ENCODE data around the gene EDIL3.

DNA sequence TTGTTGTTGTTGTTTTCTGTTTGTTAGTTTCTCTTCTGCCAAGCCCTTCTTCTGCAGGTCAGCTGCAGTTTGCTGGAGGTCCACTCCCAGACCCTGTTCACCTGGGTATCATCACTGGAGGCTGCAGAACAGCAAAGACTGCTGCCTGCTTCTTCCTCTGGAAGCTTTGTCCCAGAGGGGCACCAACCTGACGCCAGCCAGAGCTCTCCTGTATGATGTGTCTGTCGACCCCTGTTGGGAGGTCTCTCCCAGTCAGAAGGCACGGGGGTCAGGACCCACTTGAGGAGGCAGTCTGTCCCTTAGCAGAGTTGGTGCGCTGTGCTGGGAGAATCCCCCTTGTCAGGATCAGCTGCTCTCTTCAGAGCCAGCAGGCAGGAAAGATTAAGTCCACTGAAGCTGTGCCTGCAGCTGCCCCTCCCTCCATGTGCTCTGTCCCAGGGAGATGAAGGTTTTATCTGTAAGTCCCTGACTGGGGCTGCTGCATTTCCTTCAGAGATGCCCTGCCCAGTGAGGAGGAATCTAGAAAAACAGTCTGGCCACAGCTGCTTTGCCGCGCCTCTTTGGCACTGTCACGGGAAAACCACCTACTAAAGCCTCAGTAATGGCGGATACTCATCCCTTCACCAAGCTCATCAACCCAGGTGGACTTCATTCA lies 299.2 kb downstream of the EDIL3 start:
- TF ChIP-seq, protein P1, sequence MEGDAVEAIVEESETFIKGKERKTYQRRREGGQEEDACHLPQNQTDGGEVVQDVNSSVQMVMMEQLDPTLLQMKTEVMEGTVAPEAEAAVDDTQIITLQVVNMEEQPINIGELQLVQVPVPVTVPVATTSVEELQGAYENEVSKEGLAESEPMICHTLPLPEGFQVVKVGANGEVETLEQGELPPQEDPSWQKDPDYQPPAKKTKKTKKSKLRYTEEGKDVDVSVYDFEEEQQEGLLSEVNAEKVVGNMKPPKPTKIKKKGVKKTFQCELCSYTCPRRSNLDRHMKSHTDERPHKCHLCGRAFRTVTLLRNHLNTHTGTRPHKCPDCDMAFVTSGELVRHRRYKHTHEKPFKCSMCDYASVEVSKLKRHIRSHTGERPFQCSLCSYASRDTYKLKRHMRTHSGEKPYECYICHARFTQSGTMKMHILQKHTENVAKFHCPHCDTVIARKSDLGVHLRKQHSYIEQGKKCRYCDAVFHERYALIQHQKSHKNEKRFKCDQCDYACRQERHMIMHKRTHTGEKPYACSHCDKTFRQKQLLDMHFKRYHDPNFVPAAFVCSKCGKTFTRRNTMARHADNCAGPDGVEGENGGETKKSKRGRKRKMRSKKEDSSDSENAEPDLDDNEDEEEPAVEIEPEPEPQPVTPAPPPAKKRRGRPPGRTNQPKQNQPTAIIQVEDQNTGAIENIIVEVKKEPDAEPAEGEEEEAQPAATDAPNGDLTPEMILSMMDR (IDR thresholded peaks at IDR 0.05), result no peak
- TF ChIP-seq POLR2AphosphoS5 (IDR thresholded peaks at IDR 0.05; ENCODE audit: low read depth, low read length) (no peak), SIN3A (IDR thresholded peaks at IDR 0.05; ENCODE audit: borderline replicate concordance, insufficient read depth, low read depth, low read length) (no peak), TCF7L2 (IDR thresholded peaks at IDR 0.05; ENCODE audit: low read depth, low read length) (no peak)
